Anterior cingulate cortex (tissue), 58 donors: Measurements from ENCODE around the gene QRICH1.

ENCODE experiments used
- DNase-seq, 58 donors: peaks; one replicate each; lab custom pipeline; 2025; lab: John Stamatoyannopoulos, UW

The QRICH1 gene

GRCh38 chr3:49054344-49054862 lies 39.5 kb downstream of the QRICH1 start:
- no peak for DNase-seq

- DNase-seq = peak in 1 of 58 donors; percentile 2
Measured at GRCh38 chr3:49053543-49053942, 40.3 kb downstream of the QRICH1 start.

- DNase-seq = no peak
Measured at GRCh38 chr3:49035281-49035680, 58.6 kb downstream of the QRICH1 start.

GRCh38 chr3:49034650-49035049 lies 59.2 kb downstream of the QRICH1 start:
- no peak for DNase-seq

GRCh38 chr3:49032646-49033304 lies 61.1 kb downstream of the QRICH1 start:
- DNase-seq = no peak

- DNase-seq = no peak
Measured at GRCh38 chr3:49030321-49030720, 63.5 kb downstream of the QRICH1 start.

- DNase-seq = no peak
Measured at GRCh38 chr3:49029563-49029884, 64.3 kb downstream of the QRICH1 start.

GRCh38 chr3:49028673-49029562 lies 65.0 kb downstream of the QRICH1 start, which contains the start of gene IMPDH2:
IMPDH2 (minus strand) TSS chr3:49029398; CDS start chr3:49029350, 48 bp downstream.
- DNase-seq = peak; percentile 50 to 97 (median 91)

- DNase-seq = no peak
Measured at GRCh38 chr3:49028298-49028672, 65.6 kb downstream of the QRICH1 start.

- DNase-seq = no peak
Measured at GRCh38 chr3:49027634-49028033, 66.2 kb downstream of the QRICH1 start.

- no peak for DNase-seq
Measured at GRCh38 chr3:49026536-49026935, 67.3 kb downstream of the QRICH1 start.

- no peak for DNase-seq
Measured at GRCh38 chr3:49025793-49026520, 67.9 kb downstream of the QRICH1 start.

- DNase-seq = no peak
Measured at GRCh38 chr3:49025005-49025792, 68.7 kb downstream of the QRICH1 start.

- no peak for DNase-seq
Measured at GRCh38 chr3:49024449-49024848, 69.4 kb downstream of the QRICH1 start.

- DNase-seq = no peak
Measured at GRCh38 chr3:49023775-49024174, 70.1 kb downstream of the QRICH1 start.

GRCh38 chr3:49022688-49023171 lies 71.1 kb downstream of the QRICH1 start:
- DNase-seq = no peak

GRCh38 chr3:49021813-49022687 lies 71.8 kb downstream of the QRICH1 start, which contains the start of gene NDUFAF3:
NDUFAF3 (plus strand) TSS chr3:49022121; CDS start chr3:49022145, 24 bp downstream.
- DNase-seq = peak in 57 of 58 donors; percentile 36 to 95 (median 84)

- peak; percentile 56 to 98 (median 95) for DNase-seq
Measured at GRCh38 chr3:49021213-49021812, 72.6 kb downstream of the QRICH1 start.
